Small intestine (tissue), 7 donors: ENCODE results near the gene KLK2. TPM values are rescaled to one million over a fixed set of nuclear protein-coding genes. Genes with fewer than 3 reads are reported as not detected.
"Not testable (repeated sequence)": the region's sequence is repeated elsewhere in the genome, so short reads cannot be mapped to it uniquely, and the experiment has no call there.

Source experiments
- DNase-seq, 2 donors: peaks; one replicate each; pipeline versions ENCODE4 v3.0.0 to v3.0.0-alpha.2; 2013
- FAIRE-seq: peaks from 2 replicates; lab custom pipeline; 2012; peaks lifted over from hg19 to GRCh38; lab: Jason Lieb, UNC
- H3K27ac ChIP-seq, 3 donors: one replicate each; pipeline ENCODE4 v1.5.1; 2013; ENCODE audit warnings: low read length in 2 of 3, mild to moderate bottlenecking in 2 of 3, control low read depth in 1 of 3, inconsistent platforms in 1 of 3, low read depth in 1 of 3, moderate library complexity in 1 of 3
- H3K27me3 ChIP-seq, 3 donors: one replicate each; pipeline ENCODE4 v1.6.1; 2013; ENCODE audit warnings: low read length in 3 of 3, inconsistent platforms in 1 of 3; ENCODE audit not compliant: control insufficient read depth in 3 of 3, insufficient read depth in 3 of 3
- H3K36me3 ChIP-seq, 3 donors: one replicate each; pipeline ENCODE4 v1.6.1; 2013; ENCODE audit warnings: low read length in 3 of 3, inconsistent platforms in 1 of 3, low read depth in 1 of 3, mild to moderate bottlenecking in 1 of 3, moderate library complexity in 1 of 3; ENCODE audit not compliant: control insufficient read depth in 3 of 3, insufficient read depth in 2 of 3
- H3K4me1 ChIP-seq, 3 donors: one replicate each; pipeline ENCODE4 v1.6.1; 2013; ENCODE audit warnings: low read length in 2 of 3, inconsistent platforms in 1 of 3, low read depth in 1 of 3, mild to moderate bottlenecking in 1 of 3, moderate library complexity in 1 of 3; ENCODE audit not compliant: control insufficient read depth in 3 of 3, insufficient read depth in 2 of 3
- H3K4me3 ChIP-seq, 3 donors: one replicate each; pipeline ENCODE4 v1.5.1; 2013; ENCODE audit warnings: low read length in 3 of 3, control low read depth in 1 of 3, inconsistent platforms in 1 of 3, low read depth in 1 of 3, mild to moderate bottlenecking in 1 of 3, moderate library complexity in 1 of 3
- H3K9me3 ChIP-seq, 2 donors: one replicate each; pipeline ENCODE4 v1.6.1; 2013; ENCODE audit warnings: low read depth in 1 of 2, low read length in 1 of 2; ENCODE audit not compliant: control insufficient read depth in 2 of 2, insufficient read depth in 1 of 2
- WGBS, 3 donors: extraction: QIAGEN DNeasy Blood & Tissue Kit; methylation state at CpG; one replicate each; pipeline ENCODE4 v1.1.7; 2013; 5-methylcytosine and 5-hydroxymethylcytosine counted together
- polyA plus RNA-seq, 4 donors: library from polyadenylated mRNA; stranded (reverse) in 3 of 4; unstranded in 1 of 4; fragments of 200-250 nt in 3 of 4; fragments of 120-200 nt in 1 of 4; gene quantifications; one replicate each; pipeline versions ENCODE4 v1.2.1 to v1.2.3, GENCODE V29; 2013
- donor health status: healthy with polysubstance abuse.
- donor health status: control.
- donor health status: control.
- donor health status: Bipolar disorder and iron deficiency.
- donor health status: healthy.

KLK2 gene
- polyA plus RNA-seq, 4 donors: 0.03 to 0.12 TPM; not detected in 2

DNA sequence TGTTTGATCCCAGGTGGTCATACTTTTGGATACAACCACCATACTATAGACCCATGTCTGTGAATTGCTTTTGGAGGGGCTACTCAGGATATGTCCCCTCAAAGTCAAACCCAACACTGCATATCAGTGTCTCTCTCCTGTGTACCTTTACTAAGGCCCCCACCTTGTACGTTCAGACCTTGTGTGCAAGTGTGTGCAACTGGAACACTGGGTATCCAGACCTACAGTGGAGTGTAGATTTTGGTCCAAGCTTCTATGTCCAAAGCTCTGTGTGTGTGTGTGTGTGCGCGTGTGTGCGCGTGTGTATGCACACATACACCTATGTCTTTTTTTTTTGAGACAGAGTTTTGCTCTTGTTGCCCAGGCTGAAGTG is 18.0 kb downstream of the KLK2 start:
- Histone ChIP-seq H3K9me3 (peaks cover 0 to 3% of the 10 kb centered on the region in 2 donors), H3K4me1 (no peaks in the 10 kb centered on the region), H3K36me3 (no peaks in the 10 kb centered on the region), H3K27ac (no peak overlapping the region), H3K27me3 (no peaks in the 10 kb centered on the region), H3K4me3 (no peak overlapping the region)
- WGBS, 3 donors: 74 to 92% (median 84%) methylated on average over 5 of the region's 5 CpGs
- no peak for FAIRE-seq
- no peak for DNase-seq

DNA sequence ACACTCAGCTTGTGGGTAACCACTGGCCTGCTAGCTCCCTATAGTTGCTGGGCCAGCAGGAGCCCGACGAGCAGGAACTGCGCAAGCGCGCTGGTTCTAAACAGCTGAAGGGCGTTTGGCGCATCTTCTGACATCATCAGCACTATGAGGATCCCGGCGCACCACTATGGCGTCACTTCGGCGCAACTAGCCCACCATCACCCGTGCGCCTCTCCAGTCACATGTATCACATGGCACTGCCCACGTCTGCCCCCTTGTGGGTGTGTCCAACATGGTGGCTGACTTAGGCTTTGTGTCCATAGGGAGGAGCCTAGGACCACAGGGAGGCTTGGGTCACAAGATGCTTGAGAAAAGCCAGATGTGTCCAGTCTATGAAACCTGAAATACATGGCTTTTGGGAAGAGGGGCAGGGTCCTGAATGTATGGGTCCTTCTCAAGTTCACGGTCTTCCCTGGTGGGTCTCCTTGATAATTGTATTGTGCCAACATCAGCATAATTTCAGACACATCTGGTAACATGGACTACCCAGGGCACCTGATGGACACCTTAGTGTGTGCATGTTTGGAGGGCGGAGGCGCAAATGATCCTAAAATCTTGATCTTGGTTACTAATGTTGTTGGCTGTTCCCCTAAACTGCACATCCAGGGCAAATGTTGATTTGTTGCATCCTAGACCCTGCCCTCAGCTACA is 20.0 kb downstream of the KLK2 start:
- peaks cover 0 to 3% of the 10 kb centered on the region in 2 donors for H3K9me3 ChIP-seq
- no peaks in the 10 kb centered on the region for H3K4me1 ChIP-seq
- FAIRE-seq: no peak
- H3K27ac ChIP-seq: no peak overlapping the region
- DNase-seq: no peak
- H3K27me3 ChIP-seq: peaks cover 0 to 3% (median 0%) of the 10 kb centered on the region in 3 donors
- no peaks in the 10 kb centered on the region for H3K36me3 ChIP-seq
- H3K4me3 ChIP-seq: no peak overlapping the region
- 90 to 92% (median 91%) methylated on average over 18 of the region's 18 CpGs for WGBS, 3 donors

DNA sequence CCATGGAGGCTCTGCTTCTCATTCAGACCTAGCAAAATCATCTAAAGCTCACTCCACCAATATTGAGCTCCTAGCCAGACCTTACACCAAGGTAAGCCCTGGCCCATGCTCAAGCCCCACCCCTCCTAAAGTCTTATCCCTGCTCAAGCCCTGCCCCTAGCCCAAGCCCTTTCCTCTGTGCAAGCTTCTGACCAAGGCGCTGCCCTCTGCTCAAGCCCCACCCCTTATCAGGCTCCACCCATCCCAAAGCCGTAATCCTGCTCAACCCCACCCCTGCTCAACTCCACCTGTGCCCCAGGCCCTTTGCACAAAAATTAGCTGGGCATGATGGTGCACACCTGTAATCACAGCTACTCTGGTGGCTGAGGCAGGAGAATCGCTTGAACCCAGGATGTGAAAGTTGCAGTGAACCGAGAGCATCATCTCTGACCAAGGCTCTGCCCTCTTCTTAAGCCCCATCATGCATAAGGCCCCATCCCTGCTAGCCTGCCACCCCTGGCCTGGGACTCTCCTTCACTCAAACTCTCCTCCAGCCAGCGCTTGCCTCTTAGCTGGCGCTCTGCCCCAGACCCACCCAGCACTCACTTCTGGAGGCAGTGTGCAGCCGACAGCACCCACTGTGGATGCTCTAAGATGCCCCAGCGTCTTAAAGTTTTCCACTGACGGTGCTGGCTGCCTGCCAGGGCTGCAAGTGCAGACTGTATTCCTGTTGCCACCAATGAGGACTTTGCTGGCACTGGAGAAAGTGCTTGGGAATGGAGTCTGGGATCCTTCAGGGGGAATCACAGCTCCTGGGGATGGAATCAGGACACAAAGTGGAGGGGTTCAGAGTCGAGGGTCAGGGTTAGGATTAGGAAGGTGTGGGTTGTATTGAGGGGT is 21.5 kb downstream of the KLK2 start:
- WGBS, 3 donors: 48 to 64% (median 55%) methylated on average over 10 of the region's 10 CpGs

DNA sequence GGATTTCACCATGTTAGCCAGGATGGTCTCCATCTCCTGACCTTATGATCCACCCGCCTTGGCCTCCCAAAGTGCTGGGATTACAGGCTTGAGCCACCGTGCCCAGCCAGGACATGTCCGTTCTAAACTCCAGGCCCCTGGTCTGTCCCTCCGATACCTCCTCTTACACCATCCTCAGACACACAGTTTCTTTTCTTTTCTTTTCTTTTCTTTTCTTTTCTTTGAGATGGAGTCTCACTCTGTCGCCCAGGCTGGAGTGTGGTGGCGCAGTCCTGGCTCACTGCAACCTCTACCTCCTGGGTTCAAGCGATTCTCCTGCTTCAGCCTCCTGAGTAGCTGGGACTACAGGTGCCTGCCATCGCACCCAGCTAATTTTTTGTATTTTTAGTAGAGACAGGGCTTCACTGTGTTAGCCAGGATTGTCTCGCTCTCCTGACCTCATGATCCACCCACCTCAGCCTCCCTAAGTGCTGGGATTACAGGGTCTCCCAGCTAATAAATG is 22.9 kb downstream of the KLK2 start:
- H3K9me3 ChIP-seq, H3K27me3 ChIP-seq, H3K4me3 ChIP-seq, H3K27ac ChIP-seq, FAIRE-seq, DNase-seq, H3K36me3 ChIP-seq, H3K4me1 ChIP-seq: not testable (repeated sequence)
- WGBS, 3 donors: 82 to 92% (median 85%) methylated on average over 9 of the region's 9 CpGs

More for the DNA sequence above, 21.5 kb downstream of the KLK2 start:
- FAIRE-seq (no peak), DNase-seq (no peak)
- Histone ChIP-seq H3K4me3 (no peak overlapping the region), H3K4me1 (no peaks in the 10 kb centered on the region), H3K36me3 (no peaks in the 10 kb centered on the region), H3K27ac (no peak overlapping the region), H3K27me3 (peaks cover 0 to 3% (median 0%) of the 10 kb centered on the region in 3 donors), H3K9me3 (no peaks in the 10 kb centered on the region)

GRCh38 chr19:50896591-50897190 is 23.5 kb downstream of the KLK2 start:
- Histone ChIP-seq H3K27ac (no peak overlapping the region), H3K4me3 (no peak overlapping the region), H3K36me3 (no peaks in the 10 kb centered on the region), H3K9me3 (no peaks in the 10 kb centered on the region), H3K27me3 (peaks cover 0 to 3% (median 0%) of the 10 kb centered on the region in 3 donors), H3K4me1 (no peaks in the 10 kb centered on the region)
- DNase-seq: no peak
- no peak for FAIRE-seq
- 63 to 75% (median 71%) methylated on average over 6 of the region's 6 CpGs for WGBS, 3 donors

DNA sequence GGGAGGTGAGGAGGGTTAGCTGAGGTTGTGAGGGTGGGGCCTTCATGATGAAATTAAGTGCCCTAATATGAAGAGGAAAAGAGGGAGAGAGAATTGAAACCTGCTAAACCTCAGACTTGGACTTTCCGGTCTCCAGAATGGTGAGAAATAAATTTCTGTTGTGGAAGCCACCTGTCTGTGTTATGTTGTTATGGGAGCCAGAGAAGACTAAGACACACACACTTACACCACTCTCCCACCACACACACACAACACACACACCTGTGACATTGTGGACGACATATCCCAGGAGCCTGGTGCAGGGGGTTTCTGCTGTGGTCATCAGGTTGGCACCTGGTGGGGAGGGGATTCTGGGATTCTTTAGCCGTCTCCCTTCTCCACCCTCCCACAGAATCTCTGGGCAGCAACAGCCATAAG is 24.0 kb downstream of the KLK2 start:
- WGBS, 3 donors: 57 to 65% (median 63%) methylated on average over 3 of the region's 3 CpGs

GRCh38 chr19:50897612-50898011 is 24.4 kb downstream of the KLK2 start:
- Histone ChIP-seq H3K4me1 (no peaks in the 10 kb centered on the region), H3K9me3 (no peaks in the 10 kb centered on the region), H3K27ac (no peak overlapping the region), H3K4me3 (no peak overlapping the region), H3K27me3 (peaks cover 0 to 3% (median 0%) of the 10 kb centered on the region in 3 donors), H3K36me3 (no peaks in the 10 kb centered on the region)
- 75 to 85% (median 78%) methylated on average over 3 of the region's 3 CpGs for WGBS, 3 donors
- FAIRE-seq: no peak
- no peak for DNase-seq

More for the DNA sequence above, 24.0 kb downstream of the KLK2 start:
- no peaks in the 10 kb centered on the region for H3K36me3 ChIP-seq
- H3K27me3 ChIP-seq: peaks cover 0 to 3% (median 0%) of the 10 kb centered on the region in 3 donors
- H3K9me3 ChIP-seq: no peaks in the 10 kb centered on the region
- DNase-seq: no peak
- no peaks in the 10 kb centered on the region for H3K4me1 ChIP-seq
- no peak for FAIRE-seq
- no peak overlapping the region for H3K27ac ChIP-seq
- H3K4me3 ChIP-seq: no peak overlapping the region

DNA sequence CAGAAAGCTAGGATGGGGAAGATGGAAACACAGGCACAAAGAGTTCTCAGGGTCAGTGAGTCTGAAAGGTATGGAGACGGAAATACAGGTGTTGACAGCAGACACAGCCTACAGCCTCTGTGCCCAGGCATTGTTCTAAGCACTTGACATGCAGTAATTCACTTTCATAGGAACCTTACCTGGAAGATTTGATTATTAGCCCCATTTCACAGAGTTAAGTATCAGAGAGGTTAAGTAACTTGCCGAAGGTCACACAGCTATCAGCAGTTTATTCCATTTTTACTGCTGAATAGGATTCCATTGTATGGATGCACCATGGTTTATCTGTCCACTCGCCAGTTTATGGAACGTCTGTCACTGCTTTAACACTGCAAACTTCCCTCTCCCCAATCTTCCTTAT is 24.8 kb downstream of the KLK2 start:
- no peak overlapping the region for H3K4me3 ChIP-seq
- no peaks in the 10 kb centered on the region for H3K36me3 ChIP-seq
- no peak overlapping the region for H3K27ac ChIP-seq
- WGBS, 3 donors: 75 to 88% (median 86%) methylated on average over 4 of the region's 4 CpGs
- no peak for DNase-seq
- FAIRE-seq: no peak
- H3K4me1 ChIP-seq: no peaks in the 10 kb centered on the region
- H3K9me3 ChIP-seq: no peaks in the 10 kb centered on the region
- H3K27me3 ChIP-seq: peaks cover 0 to 3% (median 0%) of the 10 kb centered on the region in 3 donors
